22Rv1 (cell line): Measurements from ENCODE around the gene ARHGAP10.
A peak's percentile ranks its signal among the peaks of the same experiment; 100 is the strongest.

Experiments used
- CTCF ChIP-seq: fragments of 450-650 bp; IDR thresholded peaks from 2 replicates; pipeline ENCODE4 v1.5.1; 2017; ENCODE audit warnings: mild to moderate bottlenecking
- ZFX ChIP-seq: fragments of 450-650 bp; IDR thresholded peaks from 2 replicates; pipeline ENCODE4 v1.6.1; 2017; ENCODE audit warnings: antibody characterized with exemption, borderline replicate concordance

DNA sequence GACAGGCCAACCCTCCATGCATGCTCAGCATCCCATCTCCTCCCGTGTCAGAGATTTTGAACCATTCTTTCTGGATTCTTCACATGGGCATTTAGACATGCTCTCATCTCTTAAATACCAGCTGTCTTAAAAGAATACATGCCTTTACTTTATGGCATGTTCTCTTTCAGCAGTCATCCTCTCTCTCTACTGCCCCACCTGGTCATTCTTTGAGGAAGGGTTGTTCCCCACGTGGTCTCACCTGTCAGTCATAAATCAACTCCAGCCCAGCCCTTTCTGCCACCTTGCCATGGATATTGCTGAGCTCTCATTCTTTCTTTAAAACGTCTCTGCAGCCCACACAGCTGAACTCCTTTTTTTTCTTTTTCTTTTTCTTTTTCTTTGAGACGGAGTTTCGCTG lies 111.3 kb downstream of the ARHGAP10 start:
- TF ChIP-seq CTCF = peak; percentile 73
- TF ChIP-seq ZFX = no peak
